Measurements from ENCODE around the gene STAMBP. TPM values are rescaled to one million over a fixed set of nuclear protein-coding genes. Genes with fewer than 3 reads are reported as not detected.

STAMBP gene
- total and polyA plus RNA-seq, 9 of the 15 experiments (the other 6 are each of a cell fraction or from before 2014, with no cell fraction given) = 36.9 to 75.2 (median 48.8) TPM

- Histone ChIP-seq H3K9me1 (ENCODE audit: control insufficient read depth, insufficient read depth, low read length) (no peaks in the 10 kb centered on the region), H4K20me1 (replicated peaks; ENCODE audit: control insufficient read depth, insufficient read depth, low read length) (no peaks in the 10 kb centered on the region), H2AFZ (ENCODE audit: low read depth, low read length) (no peak overlapping the region), H3K4me3 (no peak overlapping the region), H3K9me3 (replicated peaks; ENCODE audit: control insufficient read depth, insufficient read depth, low read depth, low read length) (no peaks in the 10 kb centered on the region), H3K4me1 (replicated peaks in 1 of 2; ENCODE audit: control insufficient read depth in 2 of 2, insufficient read depth in 2 of 2, low read length in 2 of 2) (no peaks in the 10 kb centered on the region), H3K79me2 (ENCODE audit: control insufficient read depth, insufficient read depth, low read length) (no peaks in the 10 kb centered on the region), H3K4me2 (ENCODE audit: insufficient read depth, low read length) (no peak overlapping the region), H3K27ac (ENCODE audit: extremely low read depth, low read depth, low read length) (no peak overlapping the region), H3K27me3 (ENCODE audit: control insufficient read depth in 2 of 2, insufficient read depth in 2 of 2, low read length in 2 of 2) (peaks cover 2 to 4% of the 10 kb centered on the region in 2 experiments; a peak in 2 of 5 replicates), H3K36me3 (ENCODE audit: control insufficient read depth, insufficient read depth, low read length) (no peaks in the 10 kb centered on the region), H3K9ac (ENCODE audit: insufficient read depth in 1 of 2, low read depth in 2 of 2, low read length in 2 of 2) (no peak overlapping the region)
- ChIA-PET POLR2A (no interaction called here), CTCF (ENCODE audit: low intra/inter-chr PET ratio) (no interaction called here)
- no TSS peak for BruUV-seq (replicated peaks)
- intact Hi-C loops (cut with micrococcal nuclease) = no loop called here
- WGBS (ENCODE audit: insufficient coverage, low coverage, missing lambda C conversion rate) = 9% methylated on average over 4 of the region's 4 CpGs
- in situ Hi-C loops (cut with MboI) = no loop called here
- DNase-seq (ENCODE audit: extremely low read depth in 1 of 4, low spot score in 3 of 4) (no peak), FAIRE-seq (no peak), ATAC-seq (no peak)
- no peak for TF ChIP-seq DMBX1 (CRISPR knock-in tag; IDR thresholded peaks at IDR 0.05; ENCODE audit: borderline replicate concordance)
- no peak for TF ChIP-seq CEBPZ (IDR thresholded peaks at IDR 0.05; ENCODE audit: borderline replicate concordance, low read depth, low read length)
- no peak for TF ChIP-seq PCBP1 (IDR thresholded peaks at IDR 0.05; ENCODE audit: low read depth, low read length, poor library complexity, severe bottlenecking)
- no peak for TF ChIP-seq ZEB2 (IDR thresholded peaks at IDR 0.05)
- TF ChIP-seq ZNF444 (CRISPR knock-in tag; IDR thresholded peaks at IDR 0.05) = no peak
- no peak for TF ChIP-seq ASH1L (IDR thresholded peaks at IDR 0.05; ENCODE audit: borderline replicate concordance, low read depth, partially characterized antibody)
- TF ChIP-seq KDM1A (IDR thresholded peaks at IDR 0.05) = no peak
- TF ChIP-seq POLR2G (IDR thresholded peaks at IDR 0.05; ENCODE audit: low read depth, low read length) = no peak
These were observed 57.6 kb downstream of the STAMBP start for GRCh38 chr2:73886357-73886756.
